ENCODE measurements around the gene CDKAL1. TPM values are rescaled to one million over a fixed set of nuclear protein-coding genes. Genes with fewer than 3 reads are reported as not detected.

The CDKAL1 gene
- total and polyA plus RNA-seq, 8 donors: 13.6 to 20.7 (median 17.5) TPM

- no peak for TF ChIP-seq CTCF (IDR thresholded peaks at IDR 0.05)
- Histone ChIP-seq H3K36me3 (no peaks in the 10 kb centered on the region), H3K27ac (no peak overlapping the region), H3K4me3 (no peak overlapping the region), H3K27me3 (no peaks in the 10 kb centered on the region), H3K4me1 (peaks cover 5 to 6% of the 10 kb centered on the region in 2 donors), H3K9me3 (no peaks in the 10 kb centered on the region)
- intact Hi-C loops (cut with DNase I): no loop called here
- DNase-seq (no peak), ATAC-seq (no peak)
Observed at GRCh38 chr6:20712011-20712410, 177.8 kb downstream of the CDKAL1 start.

- Histone ChIP-seq H3K4me3 (no peak overlapping the region), H3K4me1 (no peaks in the 10 kb centered on the region), H3K27me3 (no peaks in the 10 kb centered on the region), H3K27ac (no peak overlapping the region), H3K36me3 (no peaks in the 10 kb centered on the region), H3K9me3 (no peaks in the 10 kb centered on the region)
- DNase-seq: no peak
- ATAC-seq: no peak
- no peak for TF ChIP-seq CTCF (IDR thresholded peaks at IDR 0.05)
- intact Hi-C loops (cut with DNase I): no loop called here
Observed at GRCh38 chr6:20715135-20715806, 181.0 kb downstream of the CDKAL1 start.

- Histone ChIP-seq H3K27ac (no peak overlapping the region), H3K4me3 (no peak overlapping the region), H3K4me1 (no peaks in the 10 kb centered on the region), H3K36me3 (no peaks in the 10 kb centered on the region), H3K27me3 (no peaks in the 10 kb centered on the region), H3K9me3 (no peaks in the 10 kb centered on the region)
- DNase-seq (no peak), ATAC-seq (no peak)
- TF ChIP-seq CTCF (IDR thresholded peaks at IDR 0.05): no peak
- intact Hi-C loops (cut with DNase I): no loop called here
Observed at GRCh38 chr6:20716865-20717264, 182.6 kb downstream of the CDKAL1 start.

- Histone ChIP-seq H3K4me1 (no peaks in the 10 kb centered on the region), H3K36me3 (peaks cover 0 to under 1% of the 10 kb centered on the region in 2 donors), H3K27me3 (no peaks in the 10 kb centered on the region), H3K9me3 (no peaks in the 10 kb centered on the region), H3K4me3 (no peak overlapping the region), H3K27ac (no peak overlapping the region)
- TF ChIP-seq CTCF (IDR thresholded peaks at IDR 0.05): no peak
- intact Hi-C loops (cut with DNase I): no loop called here
- no peak for ATAC-seq
- DNase-seq: no peak
Observed at GRCh38 chr6:20717743-20718142, 183.5 kb downstream of the CDKAL1 start.

- Histone ChIP-seq H3K27ac (no peak overlapping the region), H3K36me3 (peaks cover 0 to 6% of the 10 kb centered on the region in 2 donors), H3K4me1 (no peaks in the 10 kb centered on the region), H3K27me3 (no peaks in the 10 kb centered on the region), H3K4me3 (no peak overlapping the region), H3K9me3 (no peaks in the 10 kb centered on the region)
- no peak for TF ChIP-seq CTCF (IDR thresholded peaks at IDR 0.05)
- intact Hi-C loops (cut with DNase I): no loop called here
- no peak for ATAC-seq
- DNase-seq: no peak
Observed at GRCh38 chr6:20718705-20719653, 184.7 kb downstream of the CDKAL1 start.
